Upper lobe of right lung (tissue), 1 donor: ENCODE data around the gene HCFC1R1. TPM values are rescaled to one million over a fixed set of nuclear protein-coding genes. Genes with fewer than 3 reads are reported as not detected.
A peak's percentile ranks its signal among the peaks of the same experiment; 100 is the strongest.

Experiments
- ATAC-seq: fragments of 200-7000 bp; cut with Tn5 transposase; one replicate; pipeline ENCODE4 v1.9.1; 2020; ENCODE audit warnings: mild to moderate bottlenecking, moderate library complexity
- DNase-seq: peaks from one replicate; pipeline ENCODE4 v3.0.0-alpha.2; 2020
- H3K27ac ChIP-seq: fragments of 200-600 bp; one replicate; pipeline ENCODE4 v1.8.0; 2022
- H3K27me3 ChIP-seq: fragments of 200-600 bp; one replicate; pipeline ENCODE4 v1.8.0; 2022; ENCODE audit warnings: mild to moderate bottlenecking
- H3K36me3 ChIP-seq: fragments of 200-600 bp; one replicate; pipeline ENCODE4 v1.8.0; 2022
- H3K4me1 ChIP-seq: fragments of 200-600 bp; one replicate; pipeline ENCODE4 v1.8.0; 2022
- H3K4me3 ChIP-seq: fragments of 200-600 bp; one replicate; pipeline ENCODE4 v1.8.0; 2022; ENCODE audit warnings: mild to moderate bottlenecking
- H3K9me3 ChIP-seq: fragments of 200-600 bp; one replicate; pipeline ENCODE4 v1.8.0; 2022
- CTCF ChIP-seq: fragments of 200-600 bp; IDR thresholded peaks from one replicate; pipeline ENCODE4 v1.8.0; 2022; ENCODE audit warnings: antibody characterized with exemption
- intact Hi-C: fragments of 100-400 bp; cut with DNase I; formaldehyde crosslinking; loops from one replicate; pipeline ENCODE4 v1.11.0; 2022
- total RNA-seq: library from RNA; stranded (reverse); fragmentation: NEBNext Ultra II Directional; extraction: Animal tissue kit (Norgen Biotek cat#: 25700); gene quantifications from one replicate; pipeline ENCODE4 v1.2.1, GENCODE V29; 2021
- donor health status: DM: no; HTN: yes; CAD: no; lungs with severe emphysema.

HCFC1R1 gene
- total RNA-seq, 1 donor from 2014 or later = 55.7 TPM

GRCh38 chr16:3017794-3018506 is 5.8 kb downstream of the HCFC1R1 start, which contains the start of gene CLDN6:
TSS of gene CLDN6 (minus strand) at chr16:3018183. CDS start at chr16:3016021, 2,162 bp downstream.
- Histone ChIP-seq H3K4me3 (no peak within 1 kb of the TSS), H3K36me3 (no peaks in the 10 kb centered on the region), H3K27me3 (peaks cover 19% of the 10 kb centered on the region), H3K4me1 (peaks cover 35% of the 10 kb centered on the region), H3K9me3 (no peaks in the 10 kb centered on the region), H3K27ac (no peak within 1 kb of the TSS)
- intact Hi-C loops = no loop called here
- no peak for ATAC-seq
- no peak for DNase-seq
- peak; percentile 30 for TF ChIP-seq CTCF

GRCh38 chr16:3017344-3017743 is 6.4 kb downstream of the HCFC1R1 start:
- ATAC-seq (no peak), DNase-seq (no peak)
- H3K27ac ChIP-seq = no peak overlapping the region
- H3K36me3 ChIP-seq = no peaks in the 10 kb centered on the region
- no peak overlapping the region for H3K4me3 ChIP-seq
- intact Hi-C loops = no loop called here
- no peaks in the 10 kb centered on the region for H3K9me3 ChIP-seq
- H3K27me3 ChIP-seq = peaks cover 19% of the 10 kb centered on the region
- TF ChIP-seq CTCF = no peak
- peaks cover 29% of the 10 kb centered on the region for H3K4me1 ChIP-seq

GRCh38 chr16:3015865-3016521 is 7.7 kb downstream of the HCFC1R1 start:
- Histone ChIP-seq H3K4me1 (peaks cover 16% of the 10 kb centered on the region), H3K4me3 (no peak overlapping the region), H3K27me3 (peaks cover 26% of the 10 kb centered on the region), H3K27ac (no peak overlapping the region), H3K36me3 (no peaks in the 10 kb centered on the region), H3K9me3 (no peaks in the 10 kb centered on the region)
- no peak for DNase-seq
- no peak for TF ChIP-seq CTCF
- no peak for ATAC-seq
- intact Hi-C loops = no loop called here

GRCh38 chr16:3014971-3015370 is 8.8 kb downstream of the HCFC1R1 start:
- ATAC-seq = no peak
- Histone ChIP-seq H3K4me3 (no peak overlapping the region), H3K27ac (no peak overlapping the region), H3K9me3 (no peaks in the 10 kb centered on the region), H3K36me3 (no peaks in the 10 kb centered on the region), H3K4me1 (peaks cover 19% of the 10 kb centered on the region), H3K27me3 (peaks cover 26% of the 10 kb centered on the region)
- DNase-seq = no peak
- TF ChIP-seq CTCF = no peak
- intact Hi-C loops = no loop called here

- no peak overlapping the region for H3K4me3 ChIP-seq
- no peak for TF ChIP-seq CTCF
- ATAC-seq (no peak), DNase-seq (no peak)
- no peak overlapping the region for H3K27ac ChIP-seq
- H3K36me3 ChIP-seq = no peaks in the 10 kb centered on the region
- H3K27me3 ChIP-seq = peaks cover 32% of the 10 kb centered on the region
- H3K9me3 ChIP-seq = no peaks in the 10 kb centered on the region
- intact Hi-C loops = no loop called here
- H3K4me1 ChIP-seq = peaks cover 14% of the 10 kb centered on the region
Measured at GRCh38 chr16:3013998-3014690, 9.6 kb downstream of the HCFC1R1 start.
